Fibroblast of lung (primary cell): ENCODE data around the gene RASSF4.

Experiments
- EZH2 ChIP-seq: IDR thresholded peaks from 2 replicates; pipeline ENCODE4 v1.5.1; 2012; ENCODE audit warnings: low read length, control low read depth, mild to moderate bottlenecking; ENCODE audit errors: missing control alignments
- TF ChIP-seq, protein P1 (sequence below), 2 donors: IDR thresholded peaks in 1 of 2; conservative IDR thresholded peaks in 1 of 2; 1 replicate in 1 of 2; 2 replicates in 1 of 2; pipeline ENCODE4 v1.5.1; 2011 to 2012; ENCODE audit warnings: low read length in 2 of 2, control low read depth in 1 of 2, inconsistent platforms in 1 of 2, low read depth in 1 of 2, mild to moderate bottlenecking in 1 of 2

DNA sequence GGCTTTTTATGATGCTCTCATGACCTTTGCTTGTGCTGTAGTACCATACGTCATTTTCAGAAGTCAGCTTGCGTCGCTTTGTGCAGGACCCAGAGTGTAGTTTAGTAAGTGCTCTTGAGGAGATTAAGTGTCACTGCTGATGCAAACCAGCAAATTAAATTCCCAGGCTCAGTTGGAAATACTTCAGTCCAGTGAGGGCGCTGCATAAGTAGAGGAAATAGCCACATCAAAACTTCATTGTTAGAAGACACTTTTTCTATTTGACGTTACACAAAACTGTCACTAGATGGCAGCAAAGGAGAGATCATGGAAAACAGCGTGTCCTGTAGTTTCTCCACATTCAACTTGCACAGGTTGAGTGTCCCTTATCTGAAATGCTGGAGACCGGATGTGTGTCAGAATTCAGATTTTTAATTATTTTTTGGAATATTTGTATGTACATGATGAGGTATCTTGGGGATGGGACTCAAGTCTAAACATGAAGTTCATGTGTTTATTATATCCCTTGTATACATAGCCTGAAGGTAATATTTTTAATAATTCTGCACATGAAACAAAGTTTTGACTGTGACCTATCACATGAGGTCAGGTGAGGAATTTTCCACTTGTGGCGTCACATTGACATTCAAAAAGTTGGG lies 49.0 kb downstream of the RASSF4 start:
- TF ChIP-seq, protein P1, sequence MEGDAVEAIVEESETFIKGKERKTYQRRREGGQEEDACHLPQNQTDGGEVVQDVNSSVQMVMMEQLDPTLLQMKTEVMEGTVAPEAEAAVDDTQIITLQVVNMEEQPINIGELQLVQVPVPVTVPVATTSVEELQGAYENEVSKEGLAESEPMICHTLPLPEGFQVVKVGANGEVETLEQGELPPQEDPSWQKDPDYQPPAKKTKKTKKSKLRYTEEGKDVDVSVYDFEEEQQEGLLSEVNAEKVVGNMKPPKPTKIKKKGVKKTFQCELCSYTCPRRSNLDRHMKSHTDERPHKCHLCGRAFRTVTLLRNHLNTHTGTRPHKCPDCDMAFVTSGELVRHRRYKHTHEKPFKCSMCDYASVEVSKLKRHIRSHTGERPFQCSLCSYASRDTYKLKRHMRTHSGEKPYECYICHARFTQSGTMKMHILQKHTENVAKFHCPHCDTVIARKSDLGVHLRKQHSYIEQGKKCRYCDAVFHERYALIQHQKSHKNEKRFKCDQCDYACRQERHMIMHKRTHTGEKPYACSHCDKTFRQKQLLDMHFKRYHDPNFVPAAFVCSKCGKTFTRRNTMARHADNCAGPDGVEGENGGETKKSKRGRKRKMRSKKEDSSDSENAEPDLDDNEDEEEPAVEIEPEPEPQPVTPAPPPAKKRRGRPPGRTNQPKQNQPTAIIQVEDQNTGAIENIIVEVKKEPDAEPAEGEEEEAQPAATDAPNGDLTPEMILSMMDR (conservative IDR thresholded peaks at IDR 0.05 in 1 of 2, IDR thresholded peaks at IDR 0.05 in 1 of 2; ENCODE audit: low read depth in 1 of 2, low read length in 2 of 2): peak; percentile 71 to 81
- TF ChIP-seq EZH2: no peak
